Gastroesophageal sphincter (tissue), 4 donors: ENCODE measurements around the gene OMP. TPM values are rescaled to one million over a fixed set of nuclear protein-coding genes. Genes with fewer than 3 reads are reported as not detected.

ENCODE experiments used
- ATAC-seq: fragments of 150-250 bp; one replicate; pipeline ENCODE4 v1.9.1; 2016; ENCODE audit warnings: mild to moderate bottlenecking, moderate library complexity
- H3K27ac ChIP-seq, 4 donors: fragments of 200-600 bp; sonication (generic) in 3 of 4; 1 replicate in 3 of 4; 2 replicates in 1 of 4; pipeline ENCODE4 v1.5.1; 2016 to 2019
- H3K27me3 ChIP-seq: fragments of 200-600 bp; sonication (generic); one replicate; pipeline ENCODE4 v1.5.1; 2019
- H3K36me3 ChIP-seq, 2 donors: fragments of 200-600 bp; sonication (generic); one replicate each; pipeline ENCODE4 v1.5.1; 2019; ENCODE audit warnings: control low read depth in 1 of 2
- H3K4me1 ChIP-seq, 3 donors: fragments of 200-600 bp; sonication (generic); 1 replicate in 2 of 3; 2 replicates in 1 of 3; pipeline ENCODE4 v1.5.1; 2016 to 2019; ENCODE audit warnings: control low read depth in 2 of 3
- H3K4me3 ChIP-seq, 2 donors: fragments of 200-600 bp; sonication (generic); one replicate each; pipeline ENCODE4 v1.5.1; 2019; ENCODE audit warnings: mild to moderate bottlenecking in 1 of 2, moderate library complexity in 1 of 2
- H3K9me3 ChIP-seq, 3 donors: fragments of 200-600 bp; sonication (generic); one replicate each; pipeline ENCODE4 v1.5.1; 2017 to 2019; ENCODE audit warnings: control low read depth in 2 of 3
- CTCF ChIP-seq, 4 experiments: fragments of 200-600 bp in 2 of 4; fragments of 450-650 bp in 2 of 4; sonication (generic) in 1 of 4; IDR thresholded peaks; one replicate each; pipeline ENCODE4 v1.5.1; 2017 to 2019; ENCODE audit warnings: antibody characterized with exemption in 4 of 4, mild to moderate bottlenecking in 2 of 4, moderate library complexity in 2 of 4
- EP300 ChIP-seq: sonication (generic); formaldehyde crosslinking; IDR thresholded peaks from one replicate; pipeline ENCODE4 v1.6.1; 2017; ENCODE audit warnings: antibody characterized with exemption, mild to moderate bottlenecking
- POLR2A ChIP-seq, 2 donors: fragments of 450-650 bp; IDR thresholded peaks; one replicate each; pipeline ENCODE4 v1.6.1; 2017; ENCODE audit warnings: antibody characterized with exemption in 2 of 2, mild to moderate bottlenecking in 2 of 2, moderate library complexity in 1 of 2
- POLR2AphosphoS5 ChIP-seq: sonication (generic); formaldehyde crosslinking; IDR thresholded peaks from one replicate; pipeline ENCODE4 v1.6.1; 2017; ENCODE audit warnings: antibody characterized with exemption
- WGBS, 2 donors: methylation state at CpG; one replicate each; pipeline ENCODE4 v1.1.5; 2018; ENCODE audit warnings: low coverage in 1 of 2; 5-methylcytosine and 5-hydroxymethylcytosine counted together
- total RNA-seq, 4 donors: library from RNA; depleted of rRNA; stranded (reverse); fragments of >200 nt; gene quantifications; one replicate each; pipeline ENCODE4 v1.1.0, GENCODE V29; 2016

Gene OMP
- total RNA-seq, 4 donors from 2014 or later = not detected

- peaks cover 14% of the 10 kb centered on the region for H3K27me3 ChIP-seq
- no peaks in the 10 kb centered on the region for H3K9me3 ChIP-seq
- no peak overlapping the region for H3K27ac ChIP-seq
- H3K4me1 ChIP-seq = peaks cover 0 to 46% (median 8%) of the 10 kb centered on the region in 3 donors
- H3K4me3 ChIP-seq = no peak overlapping the region
- TF ChIP-seq POLR2A (IDR thresholded peaks at IDR 0.05) (no peak), CTCF (IDR thresholded peaks at IDR 0.05) (no peak), POLR2AphosphoS5 (no peak), EP300 (no peak)
- no peaks in the 10 kb centered on the region for H3K36me3 ChIP-seq
- WGBS, 2 donors = 93 to 100% methylated on average over 1 to 2 of the region's 11 CpGs
- no peak for ATAC-seq
These were observed 26.6 kb downstream of the OMP start for GRCh38 chr11:77129069-77129841.

- Histone ChIP-seq H3K4me1 (peaks cover 0 to 46% (median 8%) of the 10 kb centered on the region in 3 donors), H3K4me3 (no peak overlapping the region), H3K27ac (no peak overlapping the region), H3K9me3 (no peaks in the 10 kb centered on the region), H3K27me3 (peaks cover 14% of the 10 kb centered on the region), H3K36me3 (no peaks in the 10 kb centered on the region)
- ATAC-seq = no peak
- WGBS, 2 donors = 78 to 100% methylated on average over 2 to 4 of the region's 11 CpGs
- TF ChIP-seq POLR2A (IDR thresholded peaks at IDR 0.05) = no peak
- no peak for TF ChIP-seq POLR2AphosphoS5
- TF ChIP-seq CTCF (IDR thresholded peaks at IDR 0.05) = no peak
- TF ChIP-seq EP300 = no peak
These were observed 27.5 kb downstream of the OMP start for GRCh38 chr11:77129842-77130756.

GRCh38 chr11:77130763-77131513, 28.3 kb downstream of the OMP start:
- WGBS, 2 donors = 0% methylated on average over 1 of the region's 9 CpGs; no CpG with 5 or more reads in 1 of the 2 donors
- Histone ChIP-seq H3K9me3 (no peaks in the 10 kb centered on the region), H3K4me1 (peaks cover 0 to 46% (median 8%) of the 10 kb centered on the region in 3 donors), H3K36me3 (no peaks in the 10 kb centered on the region), H3K4me3 (no peak overlapping the region), H3K27me3 (peaks cover 14% of the 10 kb centered on the region), H3K27ac (no peak overlapping the region)
- no peak for ATAC-seq
- TF ChIP-seq POLR2AphosphoS5 = no peak
- TF ChIP-seq CTCF (IDR thresholded peaks at IDR 0.05) = no peak
- no peak for TF ChIP-seq POLR2A (IDR thresholded peaks at IDR 0.05)
- no peak for TF ChIP-seq EP300

- Histone ChIP-seq H3K27me3 (peaks cover 17% of the 10 kb centered on the region), H3K36me3 (no peaks in the 10 kb centered on the region), H3K27ac (no peak overlapping the region), H3K4me1 (peaks cover 0 to 44% (median 8%) of the 10 kb centered on the region in 3 donors), H3K9me3 (no peaks in the 10 kb centered on the region), H3K4me3 (no peak overlapping the region)
- ATAC-seq = no peak
- TF ChIP-seq CTCF (IDR thresholded peaks at IDR 0.05) (no peak), POLR2AphosphoS5 (no peak), EP300 (no peak), POLR2A (IDR thresholded peaks at IDR 0.05) (no peak)
- no CpG with 5 or more reads among the region's 6 CpGs for WGBS, 2 donors
These were observed 28.9 kb downstream of the OMP start for GRCh38 chr11:77131560-77131959.
